Measurements from ENCODE around the gene KIF12. TPM values are rescaled to one million over a fixed set of nuclear protein-coding genes. Genes with fewer than 3 reads are reported as not detected.

KIF12 gene
- total and polyA plus RNA-seq, 2 donors (not counting 1 experiment from before 2014, with no cell fraction given), result not detected

- TF ChIP-seq EZH2 (IDR thresholded peaks at IDR 0.05; ENCODE audit: low read length, missing control alignments), result no peak
- TF ChIP-seq, protein P1, sequence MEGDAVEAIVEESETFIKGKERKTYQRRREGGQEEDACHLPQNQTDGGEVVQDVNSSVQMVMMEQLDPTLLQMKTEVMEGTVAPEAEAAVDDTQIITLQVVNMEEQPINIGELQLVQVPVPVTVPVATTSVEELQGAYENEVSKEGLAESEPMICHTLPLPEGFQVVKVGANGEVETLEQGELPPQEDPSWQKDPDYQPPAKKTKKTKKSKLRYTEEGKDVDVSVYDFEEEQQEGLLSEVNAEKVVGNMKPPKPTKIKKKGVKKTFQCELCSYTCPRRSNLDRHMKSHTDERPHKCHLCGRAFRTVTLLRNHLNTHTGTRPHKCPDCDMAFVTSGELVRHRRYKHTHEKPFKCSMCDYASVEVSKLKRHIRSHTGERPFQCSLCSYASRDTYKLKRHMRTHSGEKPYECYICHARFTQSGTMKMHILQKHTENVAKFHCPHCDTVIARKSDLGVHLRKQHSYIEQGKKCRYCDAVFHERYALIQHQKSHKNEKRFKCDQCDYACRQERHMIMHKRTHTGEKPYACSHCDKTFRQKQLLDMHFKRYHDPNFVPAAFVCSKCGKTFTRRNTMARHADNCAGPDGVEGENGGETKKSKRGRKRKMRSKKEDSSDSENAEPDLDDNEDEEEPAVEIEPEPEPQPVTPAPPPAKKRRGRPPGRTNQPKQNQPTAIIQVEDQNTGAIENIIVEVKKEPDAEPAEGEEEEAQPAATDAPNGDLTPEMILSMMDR (conservative IDR thresholded peaks at IDR 0.05 in 1 of 2, IDR thresholded peaks at IDR 0.05 in 1 of 2; ENCODE audit: low read depth in 1 of 2, low read length in 2 of 2), result no peak
These were observed 35.8 kb upstream of the KIF12 start for GRCh38 chr9:114134827-114135396.

DNA sequence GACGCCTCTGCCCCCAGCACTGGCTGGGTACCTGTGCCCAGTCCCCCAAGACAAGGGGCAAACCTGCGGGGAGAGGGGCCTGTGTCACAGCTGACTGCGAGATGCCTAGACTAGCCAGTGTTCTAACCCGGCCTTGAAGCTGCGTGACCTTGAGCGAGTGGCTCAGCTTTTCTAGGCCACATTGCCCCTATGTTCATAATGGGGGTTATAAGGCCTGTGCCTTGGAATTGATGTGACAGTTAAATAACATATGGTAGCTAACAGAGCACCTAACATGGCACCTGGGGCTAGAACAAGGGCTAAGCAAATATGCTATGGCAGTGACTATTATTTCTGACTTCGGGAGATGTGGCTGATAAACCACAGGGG lies 33.4 kb upstream of the KIF12 start:
- TF ChIP-seq EZH2 (IDR thresholded peaks at IDR 0.05; ENCODE audit: low read length, missing control alignments), result no peak
- TF ChIP-seq, protein P1 (conservative IDR thresholded peaks at IDR 0.05 in 1 of 2, IDR thresholded peaks at IDR 0.05 in 1 of 2; ENCODE audit: low read depth in 1 of 2, low read length in 2 of 2), result no peak
- Histone ChIP-seq H3K4me3 (replicated peaks in 1 of 4; ENCODE audit: control extremely low read depth in 1 of 4, insufficient read depth in 1 of 4, low read depth in 3 of 4, low read length in 4 of 4) (no peak overlapping the region), H3K27ac (ENCODE audit: insufficient read depth, low read length) (no peak overlapping the region)

More at GRCh38 chr9:114134827-114135396, 35.8 kb upstream of the KIF12 start:
- no peak overlapping the region for H3K9ac ChIP-seq (ENCODE audit: insufficient read depth, low read length)
- no peaks in the 10 kb centered on the region for H4K20me1 ChIP-seq (ENCODE audit: control insufficient read depth, extremely low read depth, insufficient read depth, low read length)
- no peak for DNase-seq (ENCODE audit: low read depth in 2 of 2)
- H3K4me1 ChIP-seq (ENCODE audit: control insufficient read depth, extremely low read depth, insufficient read depth, low read length), result no peaks in the 10 kb centered on the region
- no peak overlapping the region for H3K27ac ChIP-seq (ENCODE audit: insufficient read depth, low read length)
- no peak overlapping the region for H3K4me3 ChIP-seq (replicated peaks in 1 of 4; ENCODE audit: control extremely low read depth in 1 of 4, insufficient read depth in 1 of 4, low read depth in 3 of 4, low read length in 4 of 4)
- H3K27me3 ChIP-seq (ENCODE audit: control insufficient read depth, insufficient read depth, low read length), result peaks cover 46% of the 10 kb centered on the region
- no peaks in the 10 kb centered on the region for H3K79me2 ChIP-seq (ENCODE audit: control insufficient read depth, insufficient read depth, low read length)
- H3K4me2 ChIP-seq (ENCODE audit: extremely low read depth, insufficient read depth, low read length), result no peak overlapping the region
- no peaks in the 10 kb centered on the region for H3K36me3 ChIP-seq (ENCODE audit: control insufficient read depth, insufficient read depth, low read length)
- no peaks in the 10 kb centered on the region for H3K9me3 ChIP-seq (ENCODE audit: control insufficient read depth, insufficient read depth, low read depth, low read length)
- no peak overlapping the region for H2AFZ ChIP-seq (ENCODE audit: low read length)

GRCh38 chr9:114131808-114132549 lies 32.9 kb upstream of the KIF12 start:
- H4K20me1 ChIP-seq (ENCODE audit: control insufficient read depth, extremely low read depth, insufficient read depth, low read length), result no peaks in the 10 kb centered on the region

More for the DNA sequence above, 33.4 kb upstream of the KIF12 start:
- no peaks in the 10 kb centered on the region for H4K20me1 ChIP-seq (ENCODE audit: control insufficient read depth, extremely low read depth, insufficient read depth, low read length)
- no peaks in the 10 kb centered on the region for H3K36me3 ChIP-seq (ENCODE audit: control insufficient read depth, insufficient read depth, low read length)
- no peaks in the 10 kb centered on the region for H3K4me1 ChIP-seq (ENCODE audit: control insufficient read depth, extremely low read depth, insufficient read depth, low read length)
- no peaks in the 10 kb centered on the region for H3K79me2 ChIP-seq (ENCODE audit: control insufficient read depth, insufficient read depth, low read length)
- H3K4me2 ChIP-seq (ENCODE audit: extremely low read depth, insufficient read depth, low read length), result no peak overlapping the region
- peaks cover 30% of the 10 kb centered on the region for H3K27me3 ChIP-seq (ENCODE audit: control insufficient read depth, insufficient read depth, low read length)
- H3K9me3 ChIP-seq (ENCODE audit: control insufficient read depth, insufficient read depth, low read depth, low read length), result no peaks in the 10 kb centered on the region
- DNase-seq (ENCODE audit: low read depth in 2 of 2), result no peak
- no peak overlapping the region for H2AFZ ChIP-seq (ENCODE audit: low read length)
- no peak overlapping the region for H3K9ac ChIP-seq (ENCODE audit: insufficient read depth, low read length)

More at GRCh38 chr9:114131808-114132549, 32.9 kb upstream of the KIF12 start:
- H3K9ac ChIP-seq (ENCODE audit: insufficient read depth, low read length), result no peak overlapping the region
- no peak overlapping the region for H3K4me2 ChIP-seq (ENCODE audit: extremely low read depth, insufficient read depth, low read length)
- H3K36me3 ChIP-seq (ENCODE audit: control insufficient read depth, insufficient read depth, low read length), result no peaks in the 10 kb centered on the region
- no peak for DNase-seq (ENCODE audit: low read depth in 2 of 2)
- no peak overlapping the region for H3K27ac ChIP-seq (ENCODE audit: insufficient read depth, low read length)
- peaks cover 32% of the 10 kb centered on the region for H3K27me3 ChIP-seq (ENCODE audit: control insufficient read depth, insufficient read depth, low read length)
- no peaks in the 10 kb centered on the region for H3K4me1 ChIP-seq (ENCODE audit: control insufficient read depth, extremely low read depth, insufficient read depth, low read length)
- TF ChIP-seq, protein P1 (conservative IDR thresholded peaks at IDR 0.05 in 1 of 2, IDR thresholded peaks at IDR 0.05 in 1 of 2; ENCODE audit: low read depth in 1 of 2, low read length in 2 of 2), result no peak
- TF ChIP-seq EZH2 (IDR thresholded peaks at IDR 0.05; ENCODE audit: low read length, missing control alignments), result no peak
- H2AFZ ChIP-seq (ENCODE audit: low read length), result no peak overlapping the region
- H3K4me3 ChIP-seq (replicated peaks in 1 of 4; ENCODE audit: control extremely low read depth in 1 of 4, insufficient read depth in 1 of 4, low read depth in 3 of 4, low read length in 4 of 4), result no peak overlapping the region
- no peaks in the 10 kb centered on the region for H3K9me3 ChIP-seq (ENCODE audit: control insufficient read depth, insufficient read depth, low read depth, low read length)
- H3K79me2 ChIP-seq (ENCODE audit: control insufficient read depth, insufficient read depth, low read length), result no peaks in the 10 kb centered on the region

Data from fibroblast of lung (primary cell).